Hepatocyte (in vitro differentiated cells): ENCODE results near the gene ZNF254. TPM values are rescaled to one million over a fixed set of nuclear protein-coding genes. Genes with fewer than 3 reads are reported as not detected.
"Not testable (repeated sequence)": the region's sequence is repeated elsewhere in the genome, so short reads cannot be mapped to it uniquely, and the experiment has no call there.

Source experiments
- DNase-seq: peaks from one replicate; pipeline ENCODE4 v3.0.0-alpha.2; 2016; ENCODE audit warnings: low spot score
- H2AFZ ChIP-seq: fragments of 200-600 bp; sonication (generic); 2 replicates; pipeline ENCODE4 v1.6.0; 2016; ENCODE audit warnings: antibody characterized with exemption, mild to moderate bottlenecking
- H3K27ac ChIP-seq: fragments of 200-600 bp; sonication (generic); 2 replicates; pipeline ENCODE4 v1.5.1; 2016; ENCODE audit warnings: mild to moderate bottlenecking
- H3K27me3 ChIP-seq: fragments of 200-600 bp; sonication (generic); 2 replicates; pipeline ENCODE4 v1.6.1; 2016
- H3K36me3 ChIP-seq: fragments of 200-600 bp; sonication (generic); replicated peaks from 2 replicates; pipeline ENCODE4 v1.5.1; 2016; ENCODE audit warnings: low read depth; ENCODE audit not compliant: insufficient read depth
- H3K4me1 ChIP-seq: fragments of 200-600 bp; sonication (generic); 2 replicates; pipeline ENCODE4 v1.5.1; 2016; ENCODE audit warnings: mild to moderate bottlenecking, moderate library complexity; ENCODE audit not compliant: insufficient read depth
- H3K4me2 ChIP-seq: fragments of 200-600 bp; sonication (generic); 2 replicates; pipeline ENCODE4 v1.6.0; 2016
- H3K4me3 ChIP-seq: fragments of 200-600 bp; sonication (generic); 2 replicates; pipeline ENCODE4 v1.5.1; 2016; ENCODE audit warnings: mild to moderate bottlenecking
- H3K79me2 ChIP-seq: fragments of 200-600 bp; sonication (generic); 2 replicates; pipeline ENCODE4 v1.6.0; 2017; ENCODE audit warnings: mild to moderate bottlenecking
- H3K9me2 ChIP-seq: fragments of 200-600 bp; sonication (generic); replicated peaks from 2 replicates; pipeline ENCODE4 v1.6.0; 2017; ENCODE audit warnings: mild to moderate bottlenecking; ENCODE audit not compliant: insufficient read depth
- H3K9me3 ChIP-seq: fragments of 200-600 bp; sonication (generic); 2 replicates; pipeline ENCODE4 v1.5.1; 2016; ENCODE audit warnings: low read depth, mild to moderate bottlenecking
- H4K20me1 ChIP-seq: fragments of 200-600 bp; sonication (generic); 2 replicates; pipeline ENCODE4 v1.6.0; 2016; ENCODE audit warnings: mild to moderate bottlenecking; ENCODE audit not compliant: insufficient read depth, poor library complexity, severe bottlenecking
- EZH2 ChIP-seq: fragments of 200-600 bp; sonication (generic); IDR thresholded peaks from 2 replicates; pipeline ENCODE4 v1.6.1; 2016; ENCODE audit warnings: antibody characterized with exemption, mild to moderate bottlenecking, borderline replicate concordance
- EZH2phosphoT487 ChIP-seq: fragments of 200-600 bp; sonication (generic); IDR thresholded peaks from one replicate; pipeline ENCODE4 v1.6.1; 2018; ENCODE audit warnings: antibody characterized with exemption, mild to moderate bottlenecking, low read depth, moderate library complexity; ENCODE audit not compliant: unreplicated experiment, severe bottlenecking
- WGBS: methylation state at CpG from one replicate; pipeline ENCODE4 v1.1.6; 2016; ENCODE audit warnings: low lambda C conversion rate; ENCODE audit errors: missing lambda C conversion rate; 5-methylcytosine and 5-hydroxymethylcytosine counted together
- polyA plus RNA-seq: library from polyadenylated mRNA; unstranded; fragments of >200 nt; fragmentation: Nextera tagmentation; extraction: Ambion mirVana; gene quantifications from 2 replicates; pipeline ENCODE4 v1.2.1, GENCODE V29; 2016
- total RNA-seq: library from RNA; depleted of rRNA; stranded (reverse); fragments of >200 nt; gene quantifications from 2 replicates; pipeline ENCODE4 v1.2.3, GENCODE V29; 2014
- TF ChIP-seq, protein P1 (sequence below): fragments of 200-600 bp; sonication (generic); IDR thresholded peaks from 2 replicates; pipeline ENCODE4 v1.5.1; 2016; ENCODE audit warnings: antibody characterized with exemption, mild to moderate bottlenecking; ENCODE audit not compliant: poor library complexity

The ZNF254 gene
- 30.1 and 33.8 TPM in 2 replicates for total RNA-seq
- 8.5 and 9.3 TPM in 2 replicates for polyA plus RNA-seq

- no peaks in the 10 kb centered on the region for H4K20me1 ChIP-seq
- peak within 1 kb of the TSS; percentile 70 for H3K4me3 ChIP-seq
- DNase-seq: peak; percentile 96
- H3K36me3 ChIP-seq: no peaks in the 10 kb centered on the region
- H3K79me2 ChIP-seq: peaks cover 47% of the 10 kb centered on the region
- no peaks in the 10 kb centered on the region for H3K9me2 ChIP-seq
- H3K9me3 ChIP-seq: no peaks in the 10 kb centered on the region
- peaks cover 9% of the 10 kb centered on the region for H3K4me1 ChIP-seq
- H3K27me3 ChIP-seq: no peaks in the 10 kb centered on the region
- peak within 1 kb of the TSS; percentile 98 for H3K27ac ChIP-seq
- WGBS: 3% methylated on average over 23 of the region's 23 CpGs
- peak within 1 kb of the TSS; percentile 79 for H3K4me2 ChIP-seq
- peak within 1 kb of the TSS; percentile 60 for H2AFZ ChIP-seq
- TF ChIP-seq EZH2: no peak
- TF ChIP-seq, protein P1, sequence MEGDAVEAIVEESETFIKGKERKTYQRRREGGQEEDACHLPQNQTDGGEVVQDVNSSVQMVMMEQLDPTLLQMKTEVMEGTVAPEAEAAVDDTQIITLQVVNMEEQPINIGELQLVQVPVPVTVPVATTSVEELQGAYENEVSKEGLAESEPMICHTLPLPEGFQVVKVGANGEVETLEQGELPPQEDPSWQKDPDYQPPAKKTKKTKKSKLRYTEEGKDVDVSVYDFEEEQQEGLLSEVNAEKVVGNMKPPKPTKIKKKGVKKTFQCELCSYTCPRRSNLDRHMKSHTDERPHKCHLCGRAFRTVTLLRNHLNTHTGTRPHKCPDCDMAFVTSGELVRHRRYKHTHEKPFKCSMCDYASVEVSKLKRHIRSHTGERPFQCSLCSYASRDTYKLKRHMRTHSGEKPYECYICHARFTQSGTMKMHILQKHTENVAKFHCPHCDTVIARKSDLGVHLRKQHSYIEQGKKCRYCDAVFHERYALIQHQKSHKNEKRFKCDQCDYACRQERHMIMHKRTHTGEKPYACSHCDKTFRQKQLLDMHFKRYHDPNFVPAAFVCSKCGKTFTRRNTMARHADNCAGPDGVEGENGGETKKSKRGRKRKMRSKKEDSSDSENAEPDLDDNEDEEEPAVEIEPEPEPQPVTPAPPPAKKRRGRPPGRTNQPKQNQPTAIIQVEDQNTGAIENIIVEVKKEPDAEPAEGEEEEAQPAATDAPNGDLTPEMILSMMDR: no peak
- no peak for TF ChIP-seq EZH2phosphoT487
These were observed at the start of gene ZNF254 for GRCh38 chr19:24086974-24087595. TSS of gene ZNF254 (plus strand) at chr19:24087187. CDS start at chr19:24087308, 121 bp downstream.

- Histone ChIP-seq H3K4me3 (no peak overlapping the region), H3K36me3 (no peaks in the 10 kb centered on the region), H3K79me2 (peaks cover 85% of the 10 kb centered on the region), H3K4me1 (peaks cover 7% of the 10 kb centered on the region), H4K20me1 (peaks cover 18% of the 10 kb centered on the region), H3K9me2 (no peaks in the 10 kb centered on the region), H3K4me2 (no peak overlapping the region), H2AFZ (no peak overlapping the region), H3K27ac (no peak overlapping the region), H3K27me3 (no peaks in the 10 kb centered on the region), H3K9me3 (no peaks in the 10 kb centered on the region)
- TF ChIP-seq EZH2phosphoT487: no peak
- no peak for TF ChIP-seq EZH2
- TF ChIP-seq, protein P1: no peak
- 95% methylated on average over 3 of the region's 3 CpGs for WGBS
- DNase-seq: no peak
These were observed 46.4 kb upstream of the ZNF254 start for GRCh38 chr19:24040621-24041020.

- not testable (repeated sequence) for H3K36me3 ChIP-seq, DNase-seq, H3K4me1 ChIP-seq, H3K4me3 ChIP-seq, H3K9me2 ChIP-seq, H3K27ac ChIP-seq, H2AFZ ChIP-seq, H3K9me3 ChIP-seq, H3K27me3 ChIP-seq, H3K4me2 ChIP-seq
- peaks cover 83% of the 10 kb centered on the region for H3K79me2 ChIP-seq
- WGBS: 96% methylated on average over 17 of the region's 32 CpGs
- H4K20me1 ChIP-seq: peaks cover 15% of the 10 kb centered on the region
These were observed 45.7 kb upstream of the ZNF254 start for GRCh38 chr19:24041326-24041725.

DNA sequence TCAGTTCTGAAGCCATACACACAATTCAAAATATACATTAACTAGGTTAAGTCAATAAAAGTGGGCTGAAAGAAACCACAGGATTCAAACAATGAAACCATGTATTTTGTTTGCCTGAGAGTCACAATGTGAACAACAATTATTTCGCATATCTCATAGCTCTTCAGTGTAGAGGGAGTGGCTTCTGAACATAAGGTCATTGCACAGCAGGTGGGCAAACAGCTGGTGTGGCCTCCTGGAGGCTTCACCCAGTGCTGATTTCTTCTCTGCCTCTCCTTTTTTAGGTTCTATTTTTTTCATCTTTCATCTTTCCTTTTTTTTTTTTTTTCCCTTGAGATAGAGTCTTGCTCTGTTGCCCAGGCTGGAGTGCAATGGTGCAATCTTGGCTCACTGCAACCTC, 40.4 kb upstream of the ZNF254 start:
- Histone ChIP-seq H3K9me3 (no peaks in the 10 kb centered on the region), H3K4me2 (no peak overlapping the region), H4K20me1 (peaks cover 4% of the 10 kb centered on the region), H3K27ac (no peak overlapping the region), H3K79me2 (peaks cover 48% of the 10 kb centered on the region), H3K4me1 (no peaks in the 10 kb centered on the region), H3K27me3 (no peaks in the 10 kb centered on the region), H2AFZ (no peak overlapping the region), H3K4me3 (no peak overlapping the region), H3K9me2 (no peaks in the 10 kb centered on the region), H3K36me3 (no peaks in the 10 kb centered on the region)
- no peak for DNase-seq
- TF ChIP-seq, protein P1: no peak
- TF ChIP-seq EZH2: no peak
- no peak for TF ChIP-seq EZH2phosphoT487
- WGBS: 100% methylated on average over 1 of the region's 1 CpG
